ENCODE measurements around the gene ACVRL1. TPM values are rescaled to one million over a fixed set of nuclear protein-coding genes. Genes with fewer than 3 reads are reported as not detected.

The ACVRL1 gene
- total RNA-seq, 2 experiments from 2014 or later, result not detected

DNA sequence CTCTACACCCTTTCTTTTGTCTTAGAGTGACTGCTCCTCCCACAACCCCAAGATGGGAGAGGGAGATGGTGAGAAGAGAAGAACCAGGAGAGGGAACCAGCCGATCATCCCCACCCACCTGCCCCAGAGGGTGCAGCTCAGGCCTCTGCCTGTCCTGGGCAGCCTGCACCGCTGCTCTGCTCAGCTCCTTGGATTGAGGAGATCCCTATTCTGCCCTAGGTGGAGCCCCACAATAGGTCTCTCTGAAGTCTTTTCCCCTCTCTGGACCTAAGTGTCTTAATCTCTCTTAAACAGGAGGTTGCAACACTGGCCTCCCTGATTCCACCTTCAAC, 17.2 kb upstream of the ACVRL1 start:
- POLR2A ChIA-PET, result no interaction called here
- H3K27me3 Mint-ChIP-seq (ENCODE audit: low read depth), result peaks cover 3% of the 10 kb centered on the region

DNA sequence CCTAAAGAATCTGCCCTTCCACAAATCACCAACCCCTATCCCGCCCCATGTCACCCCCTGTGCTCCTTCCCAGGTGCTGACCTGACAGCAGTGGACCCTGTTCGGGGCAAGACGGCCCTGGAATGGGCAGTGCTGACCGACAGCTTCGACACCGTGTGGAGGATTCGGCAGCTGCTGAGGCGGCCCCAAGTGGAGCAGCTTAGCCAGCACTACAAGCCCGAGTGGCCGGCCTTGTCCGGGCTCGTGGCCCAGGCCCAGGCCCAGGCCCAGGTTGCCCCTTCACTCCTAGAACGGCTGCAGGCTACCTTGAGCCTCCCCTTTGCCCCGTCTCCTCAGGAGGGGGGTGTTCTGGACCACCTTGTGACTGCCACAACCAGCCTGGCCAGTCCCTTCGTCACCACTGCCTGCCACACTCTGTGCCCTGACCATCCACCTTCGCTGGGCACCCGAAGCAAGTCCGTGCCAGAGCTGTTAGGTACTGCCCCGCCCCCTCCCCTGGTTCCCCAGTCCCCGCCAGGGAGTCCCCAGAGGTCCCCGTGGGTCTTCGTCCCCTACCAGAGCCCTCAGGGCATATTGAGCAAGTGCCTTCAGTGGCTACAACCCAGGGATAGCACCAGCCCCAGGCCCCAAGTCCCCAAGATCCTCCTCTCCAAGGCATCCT, 16.7 kb upstream of the ACVRL1 start:
- ATAC-seq, result no peak
- H3K9me3 Mint-ChIP-seq (ENCODE audit: insufficient read depth), result no peaks in the 10 kb centered on the region
- H3K4me3 Mint-ChIP-seq, result no peak overlapping the region
- no peak overlapping the region for H3K27ac Mint-ChIP-seq
- POLR2A ChIA-PET, result no interaction called here
- H3K27me3 Mint-ChIP-seq (ENCODE audit: low read depth), result peaks cover 3% of the 10 kb centered on the region
- DNase-seq, result no peak
- H3K4me1 Mint-ChIP-seq (ENCODE audit: low read depth), result peaks cover 13% of the 10 kb centered on the region
- no peaks in the 10 kb centered on the region for H3K36me3 Mint-ChIP-seq (ENCODE audit: low read depth)
- CTCF ChIA-PET, result interaction anchor here (0.7 to 2.0 kb wide), 2 partner anchors 32 to 93 kb away, joined by 3 to 8 read pairs; no protein-coding TSS in a partner anchor

More for the DNA sequence above, 17.2 kb upstream of the ACVRL1 start:
- Mint-ChIP-seq H3K27ac (no peak overlapping the region), H3K4me1 (ENCODE audit: low read depth) (peaks cover 15% of the 10 kb centered on the region), H3K9me3 (ENCODE audit: insufficient read depth) (no peaks in the 10 kb centered on the region), H3K36me3 (ENCODE audit: low read depth) (no peaks in the 10 kb centered on the region), H3K4me3 (no peak overlapping the region)
- ATAC-seq (no peak), DNase-seq (no peak)
- CTCF ChIA-PET, result interaction anchor here (0.9 to 2.0 kb wide), 2 partner anchors 33 to 135 kb away, joined by 4 to 8 read pairs; no protein-coding TSS in a partner anchor

DNA sequence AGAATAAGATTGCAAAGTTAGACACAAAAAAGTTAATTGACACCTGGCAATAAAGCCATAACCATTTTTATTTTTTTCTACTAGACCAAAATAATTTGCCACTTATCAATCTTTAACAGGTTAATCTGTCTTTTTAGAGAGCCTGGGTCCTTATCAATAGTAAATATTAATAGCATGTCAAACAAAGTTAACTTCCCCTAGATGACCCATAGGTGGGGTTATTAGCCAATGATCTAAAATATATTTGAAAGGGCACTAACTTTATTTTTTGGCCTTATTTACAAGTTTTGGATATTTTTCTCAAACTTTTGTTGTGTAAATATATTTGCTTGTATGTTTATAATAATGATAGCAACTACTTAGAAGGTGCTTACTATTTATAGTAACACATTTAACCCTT, 15.5 kb upstream of the ACVRL1 start:
- ChIA-PET CTCF (interaction anchor here (1.7 to 3.3 kb wide), 2 partner anchors 14 to 134 kb away, joined by 4 to 9 read pairs; no protein-coding TSS in a partner anchor), POLR2A (no interaction called here)
- peaks cover 6% of the 10 kb centered on the region for H3K27me3 Mint-ChIP-seq (ENCODE audit: low read depth)
- DNase-seq (no peak), ATAC-seq (no peak)
- no peaks in the 10 kb centered on the region for H3K36me3 Mint-ChIP-seq (ENCODE audit: low read depth)
- H3K9me3 Mint-ChIP-seq (ENCODE audit: insufficient read depth), result no peaks in the 10 kb centered on the region
- H3K4me3 Mint-ChIP-seq, result no peak overlapping the region
- peaks cover 5% of the 10 kb centered on the region for H3K4me1 Mint-ChIP-seq (ENCODE audit: low read depth)
- H3K27ac Mint-ChIP-seq, result no peak overlapping the region

DNA sequence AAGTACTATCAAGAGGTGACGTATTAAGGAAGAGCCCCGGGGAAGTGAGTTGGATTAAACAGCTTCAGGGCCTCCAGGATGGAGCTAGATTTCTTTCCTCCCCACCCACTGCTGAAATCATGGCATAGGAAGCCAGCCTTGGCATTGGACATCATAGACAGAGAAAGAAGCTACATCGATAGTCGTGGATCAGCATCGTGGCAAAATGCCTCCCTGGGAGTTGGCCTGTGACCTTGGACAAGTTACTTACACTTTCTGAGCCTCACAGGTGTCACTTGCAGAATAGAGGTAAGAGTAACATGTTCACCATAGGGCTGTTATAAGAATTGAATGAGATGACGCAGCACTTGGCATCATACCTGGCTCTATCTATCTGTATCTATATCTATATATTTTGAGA, 13.5 kb upstream of the ACVRL1 start:
- peaks cover 3% of the 10 kb centered on the region for H3K4me1 Mint-ChIP-seq (ENCODE audit: low read depth)
- POLR2A ChIA-PET, result no interaction called here
- H3K27ac Mint-ChIP-seq, result no peak overlapping the region
- ATAC-seq (no peak), DNase-seq (no peak)
- H3K4me3 Mint-ChIP-seq, result no peak overlapping the region
- H3K27me3 Mint-ChIP-seq (ENCODE audit: low read depth), result peaks cover 9% of the 10 kb centered on the region
- H3K36me3 Mint-ChIP-seq (ENCODE audit: low read depth), result no peaks in the 10 kb centered on the region
- CTCF ChIA-PET, result interaction anchor here (1.1 to 3.3 kb wide), 2 partner anchors 8 to 132 kb away, joined by 3 to 9 read pairs; no protein-coding TSS in a partner anchor
- no peaks in the 10 kb centered on the region for H3K9me3 Mint-ChIP-seq (ENCODE audit: insufficient read depth)

DNA sequence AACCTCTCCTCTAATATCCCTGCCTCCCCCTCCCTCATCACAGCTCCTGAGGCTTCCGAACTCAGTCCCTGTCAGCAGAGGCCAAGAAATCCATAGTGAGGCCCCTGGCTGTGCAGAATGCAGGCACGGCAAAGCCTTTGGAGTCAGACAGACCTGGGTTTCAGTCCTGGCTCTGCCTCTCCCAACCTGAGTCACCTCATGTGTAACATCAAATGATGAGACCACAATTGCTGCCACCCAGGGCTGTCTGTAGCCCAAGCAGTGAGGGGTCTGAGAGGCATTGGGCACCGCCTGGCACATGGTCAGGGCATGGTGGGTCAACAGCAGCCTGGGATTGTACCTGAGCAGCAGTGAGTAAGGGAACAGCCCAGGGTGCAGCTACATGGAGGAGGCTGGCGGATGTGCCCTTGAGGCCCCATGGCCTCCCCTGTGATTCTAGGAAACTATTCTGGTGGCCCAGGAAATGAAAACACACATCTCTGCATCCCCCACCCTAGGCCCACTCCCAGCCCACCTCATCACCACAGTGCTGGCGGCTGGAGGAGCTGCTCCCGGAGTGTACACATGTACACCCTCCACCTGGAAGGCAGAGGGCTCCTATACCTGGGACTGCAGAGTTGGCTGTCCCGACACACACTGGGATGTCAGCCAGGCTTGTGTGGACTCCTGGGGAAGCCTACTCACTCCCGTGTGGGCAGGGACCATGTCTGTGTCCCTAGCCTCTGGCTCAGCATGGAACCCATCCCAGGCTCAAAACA, 11.7 kb upstream of the ACVRL1 start:
- Mint-ChIP-seq H3K27ac (no peak overlapping the region), H3K27me3 (ENCODE audit: low read depth) (peaks cover 9% of the 10 kb centered on the region), H3K36me3 (ENCODE audit: low read depth) (no peaks in the 10 kb centered on the region), H3K4me1 (ENCODE audit: low read depth) (peaks cover 3% of the 10 kb centered on the region), H3K4me3 (no peak overlapping the region), H3K9me3 (ENCODE audit: insufficient read depth) (no peaks in the 10 kb centered on the region)
- POLR2A ChIA-PET, result no interaction called here
- no peak for ATAC-seq
- CTCF ChIA-PET, result no interaction called here
- no peak for DNase-seq

DNA sequence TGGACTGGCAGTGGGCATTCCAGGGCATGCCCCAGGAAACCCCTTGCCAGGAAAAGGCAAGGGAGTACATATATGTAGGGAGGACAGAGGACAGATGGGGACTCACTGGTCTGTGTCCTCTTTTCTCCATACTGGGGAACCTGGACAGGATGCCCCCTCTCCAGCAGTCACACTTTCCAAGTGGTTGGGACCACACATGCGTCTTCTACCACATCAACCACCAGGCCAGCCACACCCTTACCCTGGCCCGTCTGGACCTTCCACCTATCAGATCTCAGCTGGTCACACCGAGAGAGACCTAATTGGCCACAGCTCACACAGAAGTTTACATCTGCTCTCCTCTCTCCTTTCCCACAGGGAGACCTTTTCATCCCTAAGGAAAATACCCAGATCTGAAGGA, 11.1 kb upstream of the ACVRL1 start:
- Mint-ChIP-seq H3K27me3 (ENCODE audit: low read depth) (peaks cover 9% of the 10 kb centered on the region), H3K27ac (no peak overlapping the region), H3K9me3 (ENCODE audit: insufficient read depth) (no peaks in the 10 kb centered on the region), H3K4me1 (ENCODE audit: low read depth) (peaks cover 3% of the 10 kb centered on the region), H3K4me3 (no peak overlapping the region), H3K36me3 (ENCODE audit: low read depth) (no peaks in the 10 kb centered on the region)
- CTCF ChIA-PET, result interaction anchor here (1.1 kb wide), 1 partner anchor 28 kb away, joined by 3 read pairs; no protein-coding TSS in a partner anchor
- no peak for DNase-seq
- POLR2A ChIA-PET, result no interaction called here
- no peak for ATAC-seq

DNA sequence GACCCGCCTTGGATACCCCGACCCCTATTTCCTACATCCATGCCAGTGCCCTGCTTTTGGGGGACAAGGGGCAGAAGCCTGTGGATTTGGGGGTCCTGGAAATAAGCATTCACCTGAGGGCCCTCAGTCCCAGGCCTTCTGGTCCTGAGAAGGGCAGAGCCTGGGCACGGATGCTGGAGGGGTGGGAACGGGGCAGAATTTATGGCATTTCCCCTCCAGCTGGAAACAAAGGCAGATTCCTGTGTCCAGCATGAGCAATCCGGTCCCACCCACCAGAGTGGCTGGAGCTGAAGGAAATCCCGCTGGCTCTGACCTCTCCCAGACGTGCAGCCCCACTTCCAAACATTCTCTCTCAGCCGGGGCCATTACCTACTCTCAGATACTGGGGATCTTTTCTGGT, 10.1 kb upstream of the ACVRL1 start:
- no peaks in the 10 kb centered on the region for H3K36me3 Mint-ChIP-seq (ENCODE audit: low read depth)
- no peak overlapping the region for H3K4me3 Mint-ChIP-seq
- H3K27ac Mint-ChIP-seq, result no peak overlapping the region
- ATAC-seq (no peak), DNase-seq (no peak)
- H3K27me3 Mint-ChIP-seq (ENCODE audit: low read depth), result peaks cover 9% of the 10 kb centered on the region
- ChIA-PET POLR2A (no interaction called here), CTCF (interaction anchor here (1.0 to 1.1 kb wide), 2 partner anchors 27 to 84 kb away, joined by 3 read pairs; no protein-coding TSS in a partner anchor)
- no peaks in the 10 kb centered on the region for H3K9me3 Mint-ChIP-seq (ENCODE audit: insufficient read depth)
- H3K4me1 Mint-ChIP-seq (ENCODE audit: low read depth), result peaks cover 3% of the 10 kb centered on the region

DNA sequence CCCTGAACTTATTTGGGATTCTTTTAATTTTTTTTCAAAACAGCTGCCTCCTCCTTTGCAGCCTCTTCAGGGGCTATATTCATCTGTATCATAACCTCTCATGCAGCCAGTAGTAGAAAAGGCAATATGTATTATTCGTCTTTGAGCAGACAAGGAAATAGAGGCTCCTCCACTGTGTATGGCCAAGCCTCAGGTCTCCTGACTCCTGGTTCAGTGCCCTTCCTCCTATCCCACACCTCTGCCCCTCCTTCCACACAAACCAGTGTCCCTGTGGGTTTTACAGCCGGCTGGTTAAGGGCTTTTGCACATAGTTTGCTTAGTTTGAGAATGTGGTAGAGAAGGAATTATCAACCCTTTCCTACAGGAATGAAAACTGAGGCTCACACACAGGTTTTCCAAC, 8.8 kb upstream of the ACVRL1 start:
- peaks cover 3% of the 10 kb centered on the region for H3K4me1 Mint-ChIP-seq (ENCODE audit: low read depth)
- ChIA-PET CTCF (interaction anchor here (1.0 to 1.5 kb wide), 2 partner anchors 27 to 28 kb away, joined by 3 read pairs; no protein-coding TSS in a partner anchor), POLR2A (no interaction called here)
- H3K27ac Mint-ChIP-seq, result no peak overlapping the region
- no peaks in the 10 kb centered on the region for H3K9me3 Mint-ChIP-seq (ENCODE audit: insufficient read depth)
- no peak for DNase-seq
- H3K36me3 Mint-ChIP-seq (ENCODE audit: low read depth), result no peaks in the 10 kb centered on the region
- no peak overlapping the region for H3K4me3 Mint-ChIP-seq
- peaks cover 6% of the 10 kb centered on the region for H3K27me3 Mint-ChIP-seq (ENCODE audit: low read depth)
- ATAC-seq, result no peak

DNA sequence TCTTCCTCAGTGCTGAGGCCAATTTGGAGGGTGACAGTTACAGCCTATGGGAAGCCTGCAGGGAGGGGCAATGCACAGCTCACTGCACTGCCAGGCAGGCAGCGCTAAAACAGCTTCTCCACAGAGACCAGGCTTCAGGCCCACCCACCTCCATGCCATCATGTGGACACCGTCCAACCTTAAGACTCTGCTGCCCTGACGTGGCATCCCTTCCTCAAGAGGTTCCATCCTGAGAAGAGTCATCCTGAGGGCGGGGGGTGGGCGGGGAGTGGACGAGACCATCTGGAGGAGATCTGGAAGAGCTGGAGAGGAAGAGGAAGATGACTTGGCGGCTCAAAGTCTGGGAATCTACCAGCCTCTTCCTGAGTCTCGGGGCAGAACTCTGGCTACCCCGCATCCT, 8.4 kb upstream of the ACVRL1 start:
- H3K27ac Mint-ChIP-seq, result no peak overlapping the region
- ATAC-seq (no peak), DNase-seq (no peak)
- POLR2A ChIA-PET, result no interaction called here
- H3K27me3 Mint-ChIP-seq (ENCODE audit: low read depth), result peaks cover 9% of the 10 kb centered on the region
- CTCF ChIA-PET, result interaction anchor here (1.0 to 1.5 kb wide), 2 partner anchors 27 kb away, joined by 3 read pairs; no protein-coding TSS in a partner anchor
- H3K4me1 Mint-ChIP-seq (ENCODE audit: low read depth), result peaks cover 3% of the 10 kb centered on the region
- no peak overlapping the region for H3K4me3 Mint-ChIP-seq
- H3K36me3 Mint-ChIP-seq (ENCODE audit: low read depth), result no peaks in the 10 kb centered on the region
- no peaks in the 10 kb centered on the region for H3K9me3 Mint-ChIP-seq (ENCODE audit: insufficient read depth)

DNA sequence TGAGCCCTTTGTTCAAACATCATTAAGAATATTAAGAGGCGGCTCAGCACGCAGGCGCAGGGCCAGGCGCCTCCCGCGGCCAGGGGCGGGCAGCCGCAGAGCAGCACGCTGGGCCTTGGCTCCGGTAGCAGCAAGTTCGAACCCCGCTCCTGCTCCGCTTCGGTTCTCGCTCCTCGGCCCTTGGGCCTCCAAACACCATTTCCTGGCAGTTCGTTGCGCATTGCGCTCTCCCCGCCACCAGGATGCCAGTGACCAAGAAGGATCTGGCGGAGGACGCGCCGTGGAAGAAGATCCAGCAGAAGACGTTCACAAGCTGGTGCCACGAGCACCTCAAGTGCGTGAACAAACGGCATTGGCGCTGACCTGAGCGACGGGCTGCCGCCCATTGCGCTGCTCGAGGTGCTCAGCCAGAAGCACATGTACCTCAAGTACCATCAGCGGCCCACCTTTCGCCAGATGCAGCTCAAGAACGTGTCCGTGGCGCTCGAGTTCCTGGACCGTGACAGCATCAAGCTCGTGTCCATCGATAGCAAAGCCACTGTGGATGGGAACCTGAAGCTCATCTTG, 6.9 kb upstream of the ACVRL1 start:
- ChIA-PET CTCF (no interaction called here), POLR2A (no interaction called here)
- Mint-ChIP-seq H3K9me3 (ENCODE audit: insufficient read depth) (no peaks in the 10 kb centered on the region), H3K4me1 (ENCODE audit: low read depth) (peaks cover 3% of the 10 kb centered on the region), H3K36me3 (ENCODE audit: low read depth) (no peaks in the 10 kb centered on the region), H3K27ac (no peak overlapping the region), H3K4me3 (no peak overlapping the region), H3K27me3 (ENCODE audit: low read depth) (peaks cover 18% of the 10 kb centered on the region)
- ATAC-seq (no peak), DNase-seq (no peak)

DNA sequence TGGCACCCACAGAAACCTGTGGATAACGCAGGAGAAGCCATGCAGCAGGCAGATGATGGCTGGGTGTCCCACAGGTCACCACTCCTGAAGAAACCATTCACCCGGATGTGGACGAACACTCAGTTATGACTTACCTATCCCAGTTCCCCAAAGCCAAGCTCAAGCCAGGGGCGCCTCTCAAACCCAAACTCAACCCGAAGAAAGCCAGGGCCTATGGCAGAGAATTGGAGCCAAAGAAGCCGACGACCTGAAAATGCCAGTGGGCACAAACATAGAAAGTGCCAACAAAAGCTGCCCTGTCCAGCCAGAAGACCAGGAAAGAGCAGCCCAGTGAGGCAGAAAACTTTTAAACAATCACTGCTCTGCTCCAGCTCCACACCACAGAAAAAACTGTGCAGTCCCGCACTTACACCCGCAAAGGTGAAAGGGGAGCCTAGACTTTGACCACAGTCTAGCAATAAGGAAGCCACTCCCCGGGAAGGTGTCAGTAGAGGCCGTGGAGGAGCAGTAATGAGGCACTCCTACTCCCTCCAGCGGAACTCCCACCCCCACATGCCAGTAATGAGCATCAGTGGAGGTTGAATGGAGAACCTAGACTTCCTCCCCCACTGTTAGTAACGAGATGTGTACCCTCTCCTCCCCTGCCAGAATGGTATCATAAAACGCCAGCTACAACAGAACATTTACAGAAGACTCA, 6.0 kb upstream of the ACVRL1 start:
- H3K27ac Mint-ChIP-seq, result no peak overlapping the region
- DNase-seq (no peak), ATAC-seq (no peak)
- H3K36me3 Mint-ChIP-seq (ENCODE audit: low read depth), result no peaks in the 10 kb centered on the region
- H3K27me3 Mint-ChIP-seq (ENCODE audit: low read depth), result peaks cover 23% of the 10 kb centered on the region
- no peak overlapping the region for H3K4me3 Mint-ChIP-seq
- CTCF ChIA-PET, result no interaction called here
- no peaks in the 10 kb centered on the region for H3K9me3 Mint-ChIP-seq (ENCODE audit: insufficient read depth)
- POLR2A ChIA-PET, result interaction anchor here (0.7 kb wide), 1 partner anchor 11 kb away, joined by 3 read pairs; no protein-coding TSS in a partner anchor
- H3K4me1 Mint-ChIP-seq (ENCODE audit: low read depth), result peaks cover 3% of the 10 kb centered on the region

DNA sequence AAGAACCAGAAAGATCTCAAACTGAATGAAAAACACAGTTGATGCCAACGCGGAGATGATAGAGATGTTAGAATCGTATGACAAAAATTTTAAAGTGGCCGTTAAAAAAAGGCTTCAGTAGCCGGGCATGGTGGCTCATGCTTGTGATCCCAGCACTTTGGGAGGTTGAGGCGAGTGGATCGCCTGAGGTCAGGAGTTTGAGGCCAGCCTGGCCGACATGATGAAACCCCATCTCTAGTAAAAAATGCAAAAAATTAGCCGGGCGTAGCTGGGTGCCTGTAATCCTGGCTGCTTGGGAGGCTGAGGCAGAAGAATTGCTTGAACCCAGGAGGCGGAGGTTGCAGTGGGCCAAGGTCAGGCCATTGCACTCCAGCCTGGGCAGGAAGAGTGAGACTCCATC, 5.4 kb upstream of the ACVRL1 start:
- ATAC-seq, result no peak
- CTCF ChIA-PET, result no interaction called here

More for the DNA sequence above, 5.4 kb upstream of the ACVRL1 start:
- H3K9me3 Mint-ChIP-seq (ENCODE audit: insufficient read depth), result no peaks in the 10 kb centered on the region
- no peak for DNase-seq
- no peaks in the 10 kb centered on the region for H3K36me3 Mint-ChIP-seq (ENCODE audit: low read depth)
- no peak overlapping the region for H3K4me3 Mint-ChIP-seq
- POLR2A ChIA-PET, result no interaction called here
- no peaks in the 10 kb centered on the region for H3K4me1 Mint-ChIP-seq (ENCODE audit: low read depth)
- H3K27me3 Mint-ChIP-seq (ENCODE audit: low read depth), result peaks cover 24% of the 10 kb centered on the region
- H3K27ac Mint-ChIP-seq, result no peak overlapping the region

Measured in activated CD8-positive, alpha-beta T cell treated with anti-CD3 and anti-CD28 coated beads, Interleukin-2, amount 10 ng/mL, durations not matched to agents 7 days and 5 days (primary cell).